LNCAP (cell line): ENCODE results near the gene SLC31A1.

ENCODE experiments used
- CTCF ChIP-seq: fragments of 450-650 bp; IDR thresholded peaks from 2 replicates; pipeline ENCODE4 v1.5.1; 2017; ENCODE audit warnings: mild to moderate bottlenecking

Gene SLC31A1

DNA sequence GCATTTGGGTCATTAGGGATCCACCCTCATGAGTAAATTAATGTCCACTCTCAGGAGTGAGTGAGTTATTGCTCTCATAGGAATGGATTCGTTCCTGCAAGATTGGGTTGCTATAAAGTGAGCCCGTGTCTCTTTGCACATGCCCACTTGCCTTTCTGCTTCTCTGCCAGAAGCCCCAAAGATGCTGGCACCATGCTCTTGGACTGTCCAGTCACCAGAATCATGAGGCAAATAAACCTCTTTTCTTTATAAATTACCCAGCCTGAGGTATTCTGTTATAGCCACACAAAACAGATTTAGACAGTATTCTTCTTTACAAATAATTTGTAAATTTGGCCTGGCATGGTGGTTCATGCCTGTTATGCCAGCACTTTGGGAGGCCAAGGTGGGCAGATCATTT, 29.5 kb downstream of the SLC31A1 start:
- no peak for TF ChIP-seq CTCF

- no peak for TF ChIP-seq CTCF
Measured at GRCh38 chr9:113254991-113255390, 33.6 kb downstream of the SLC31A1 start.

- no peak for TF ChIP-seq CTCF
Measured at GRCh38 chr9:113255438-113255837, 34.1 kb downstream of the SLC31A1 start.

- TF ChIP-seq CTCF: no peak
Measured at GRCh38 chr9:113257863-113258262, 36.5 kb downstream of the SLC31A1 start.

DNA sequence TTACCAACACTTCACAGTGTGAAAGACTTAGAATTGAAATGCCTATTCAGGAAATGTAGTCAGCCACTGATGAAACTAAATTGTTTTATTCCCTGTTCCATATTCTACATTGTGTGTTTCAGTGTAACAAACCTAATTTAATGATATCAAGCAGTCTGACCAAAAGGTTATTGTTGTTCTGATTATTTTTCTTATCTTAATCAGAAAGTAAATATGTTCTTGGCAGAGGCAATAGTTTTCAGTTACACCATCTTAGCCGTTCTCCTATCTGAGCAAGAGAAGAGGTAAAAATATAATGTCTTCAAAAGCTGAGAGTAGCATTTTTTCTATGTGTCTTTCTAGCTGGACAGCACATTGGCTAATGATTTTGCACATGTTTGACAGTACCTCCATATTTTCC, 36.9 kb downstream of the SLC31A1 start:
- no peak for TF ChIP-seq CTCF

- no peak for TF ChIP-seq CTCF
Measured at GRCh38 chr9:113261917-113262671, 40.8 kb downstream of the SLC31A1 start.

DNA sequence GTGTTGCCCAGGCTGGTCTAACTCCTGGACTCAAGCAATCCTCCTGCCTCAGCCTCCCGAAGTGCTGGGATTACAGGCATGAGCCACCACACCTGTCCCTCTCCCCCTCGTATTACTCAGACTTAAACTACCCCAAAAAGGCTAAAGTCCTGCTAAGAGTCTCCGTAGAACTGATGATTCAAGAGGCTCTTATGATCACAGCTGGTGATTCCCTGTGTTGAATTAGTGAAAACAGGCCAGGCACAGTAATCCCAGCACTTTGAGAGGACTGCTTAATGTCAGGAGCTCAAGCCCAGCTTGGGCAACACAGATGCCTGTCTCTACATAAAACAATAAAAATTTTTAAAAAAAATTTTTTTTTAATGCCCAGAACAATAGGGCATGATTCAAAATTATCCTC, 44.8 kb downstream of the SLC31A1 start:
- no peak for TF ChIP-seq CTCF
